Endothelial cell of hepatic sinusoid (primary cell): ENCODE measurements around the gene SLC25A1.
"Not testable (repeated sequence)": the region's sequence is repeated elsewhere in the genome, so short reads cannot be mapped to it uniquely, and the experiment has no call there.

ENCODE experiments used
- in situ Hi-C: cut with HindIII; loops from 2 replicates; pipeline ENCODE4 v1.10.0; 2017; ENCODE audit warnings: low sequenced_read_pairs

The SLC25A1 gene

DNA sequence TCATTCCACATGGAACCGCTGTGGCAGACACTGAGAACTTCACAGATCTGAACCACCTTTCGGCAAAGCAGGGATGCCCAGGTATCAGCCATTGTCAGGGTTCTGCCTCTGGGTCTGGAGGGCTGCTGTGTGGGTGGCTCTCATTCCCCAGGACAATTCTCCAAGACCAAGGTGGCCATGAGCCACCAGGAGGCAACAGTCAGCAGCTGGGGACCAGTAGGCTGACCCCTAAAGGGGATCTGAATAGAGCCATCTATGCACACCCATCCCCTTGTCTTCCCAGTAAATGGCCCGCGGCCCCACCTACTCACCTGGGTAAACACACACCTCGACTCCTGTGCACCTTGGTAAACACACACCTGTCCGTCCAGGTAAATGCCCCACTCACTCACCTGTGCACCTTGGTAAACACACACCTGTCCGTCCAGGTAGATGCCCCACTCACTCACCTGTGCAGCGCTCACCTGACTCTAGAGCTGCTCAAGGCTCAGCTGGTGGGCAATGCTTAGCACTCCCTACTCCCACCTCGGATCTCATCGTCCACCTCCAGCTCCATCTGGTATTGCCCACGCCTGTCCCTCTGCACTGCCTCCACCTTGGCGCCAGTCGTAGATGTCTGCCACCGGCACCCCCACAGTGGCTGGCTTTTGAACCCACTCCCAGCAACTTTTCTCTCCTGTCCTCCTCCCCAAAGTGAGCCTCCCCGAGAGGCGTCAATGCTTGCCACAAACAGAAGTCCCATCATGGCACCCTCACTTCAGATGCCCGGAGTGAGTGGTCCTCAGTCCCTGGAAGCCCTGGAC is 10.2 kb downstream of the SLC25A1 start:
- in situ Hi-C loops: no loop called here

DNA sequence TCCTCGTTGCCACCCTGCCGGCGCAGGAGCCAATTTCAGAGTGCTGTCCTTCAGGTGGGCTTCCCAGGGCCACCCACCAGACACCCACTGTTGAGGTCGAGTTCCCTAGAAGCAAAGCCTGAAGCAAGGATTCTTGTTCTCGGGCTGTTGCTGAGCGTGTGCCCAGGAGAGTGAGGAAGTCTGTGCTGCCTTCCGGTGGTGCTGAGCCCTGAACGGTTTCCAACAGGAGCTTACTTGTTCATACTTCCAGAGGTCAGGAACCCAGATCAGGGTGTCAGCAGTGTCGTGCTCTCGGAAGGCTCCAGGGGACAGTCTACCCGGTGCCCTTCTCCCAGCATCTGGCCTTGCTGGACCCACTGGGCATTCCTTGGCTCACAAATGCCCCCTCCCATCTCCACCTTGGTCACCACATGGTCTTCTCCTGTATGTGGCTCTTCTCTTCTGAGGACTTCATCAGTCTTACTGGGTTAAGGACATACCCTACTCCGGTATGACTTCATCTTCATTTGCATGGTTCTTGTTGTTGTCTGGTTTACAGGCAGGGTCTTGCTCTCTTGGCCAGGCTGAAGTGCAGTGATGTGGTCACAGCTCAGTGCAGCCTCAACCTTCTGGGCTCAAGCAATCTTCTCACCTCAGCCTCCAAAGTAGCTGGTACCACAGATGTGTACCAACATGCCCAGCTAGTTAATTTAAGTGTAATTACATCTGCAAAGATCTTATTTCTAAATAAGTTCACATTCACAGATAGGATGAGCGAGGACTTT is 11.2 kb downstream of the SLC25A1 start:
- in situ Hi-C loops: no loop called here

DNA sequence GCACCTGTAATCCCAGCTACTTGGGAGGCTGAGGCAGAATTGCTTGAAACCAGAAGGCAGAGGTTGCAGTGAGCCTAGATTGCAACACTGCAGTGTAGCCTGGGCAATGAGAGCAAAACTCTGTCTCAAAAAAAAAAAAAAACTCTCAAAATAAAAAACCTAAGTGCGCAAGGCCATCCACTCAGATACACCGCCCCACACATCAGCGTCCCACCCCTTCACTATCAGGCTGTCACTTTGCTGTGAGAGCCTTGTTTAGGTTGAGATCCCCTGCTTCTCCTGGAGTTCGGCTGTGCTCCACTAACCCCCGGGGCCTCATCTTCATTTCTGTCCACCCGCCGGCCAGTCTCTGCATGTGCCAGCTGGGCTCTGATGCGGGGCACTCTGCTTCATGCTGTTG is 12.1 kb downstream of the SLC25A1 start:
- in situ Hi-C loops: no loop called here

DNA sequence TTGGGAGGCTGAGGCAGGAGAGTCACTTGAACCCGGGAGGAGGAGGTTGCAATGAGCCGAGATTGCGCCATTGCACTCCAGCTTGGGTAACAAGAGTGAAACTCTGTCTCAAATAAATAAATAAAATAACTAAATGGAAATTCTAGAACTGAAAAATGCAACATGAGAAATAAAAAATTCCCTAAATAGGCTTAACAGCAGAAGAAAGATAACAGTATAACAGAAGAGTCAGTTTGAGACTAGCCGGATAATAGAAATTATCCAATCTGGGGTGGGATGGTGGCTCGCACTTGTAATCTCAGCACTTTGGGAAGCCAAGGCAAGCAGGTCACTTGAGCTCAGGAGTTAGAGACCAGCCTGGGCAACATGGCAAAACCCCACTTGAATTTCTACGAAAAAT is 14.1 kb downstream of the SLC25A1 start:
- in situ Hi-C loops: no loop called here

DNA sequence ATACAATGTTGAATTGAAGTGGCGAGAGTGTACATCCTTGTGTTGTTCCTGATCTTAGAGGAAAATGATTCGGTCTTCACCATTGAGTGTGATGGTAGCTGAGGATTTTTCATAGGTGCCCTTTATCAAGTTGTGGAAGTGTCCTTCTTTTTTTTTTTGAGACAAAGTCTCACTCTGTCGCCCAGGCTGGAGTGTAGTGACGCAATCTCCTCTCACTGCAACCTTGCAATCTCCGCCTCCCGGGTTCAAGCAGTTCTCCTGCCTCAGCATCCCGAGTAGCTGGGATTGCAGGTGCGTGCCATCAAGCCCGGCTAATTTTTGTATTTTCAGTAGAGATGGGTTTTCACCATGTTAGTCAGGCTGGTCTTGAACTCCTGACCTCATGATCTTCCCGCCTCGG is 19.9 kb downstream of the SLC25A1 start:
- in situ Hi-C loops: not testable (repeated sequence)

DNA sequence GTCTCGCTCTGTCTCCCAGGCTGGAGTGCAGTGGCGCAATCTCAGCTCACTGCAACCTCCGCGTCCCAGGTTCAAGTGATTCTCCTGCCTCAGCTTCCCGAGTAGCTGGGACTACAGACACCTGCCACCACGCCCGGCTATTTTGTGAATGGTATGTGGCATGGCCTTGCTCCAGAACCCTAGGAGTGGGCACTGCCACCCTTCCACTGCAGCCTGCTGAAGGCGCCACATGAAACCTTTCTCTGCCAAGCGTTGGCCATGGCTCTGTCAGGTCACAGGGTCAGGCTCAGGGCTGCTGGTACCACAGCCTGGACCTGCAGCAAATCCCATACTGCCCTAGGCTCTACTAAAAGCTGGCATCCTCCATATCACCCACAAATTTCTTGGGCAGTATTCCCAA is 22.4 kb downstream of the SLC25A1 start:
- in situ Hi-C loops: not testable (repeated sequence)

DNA sequence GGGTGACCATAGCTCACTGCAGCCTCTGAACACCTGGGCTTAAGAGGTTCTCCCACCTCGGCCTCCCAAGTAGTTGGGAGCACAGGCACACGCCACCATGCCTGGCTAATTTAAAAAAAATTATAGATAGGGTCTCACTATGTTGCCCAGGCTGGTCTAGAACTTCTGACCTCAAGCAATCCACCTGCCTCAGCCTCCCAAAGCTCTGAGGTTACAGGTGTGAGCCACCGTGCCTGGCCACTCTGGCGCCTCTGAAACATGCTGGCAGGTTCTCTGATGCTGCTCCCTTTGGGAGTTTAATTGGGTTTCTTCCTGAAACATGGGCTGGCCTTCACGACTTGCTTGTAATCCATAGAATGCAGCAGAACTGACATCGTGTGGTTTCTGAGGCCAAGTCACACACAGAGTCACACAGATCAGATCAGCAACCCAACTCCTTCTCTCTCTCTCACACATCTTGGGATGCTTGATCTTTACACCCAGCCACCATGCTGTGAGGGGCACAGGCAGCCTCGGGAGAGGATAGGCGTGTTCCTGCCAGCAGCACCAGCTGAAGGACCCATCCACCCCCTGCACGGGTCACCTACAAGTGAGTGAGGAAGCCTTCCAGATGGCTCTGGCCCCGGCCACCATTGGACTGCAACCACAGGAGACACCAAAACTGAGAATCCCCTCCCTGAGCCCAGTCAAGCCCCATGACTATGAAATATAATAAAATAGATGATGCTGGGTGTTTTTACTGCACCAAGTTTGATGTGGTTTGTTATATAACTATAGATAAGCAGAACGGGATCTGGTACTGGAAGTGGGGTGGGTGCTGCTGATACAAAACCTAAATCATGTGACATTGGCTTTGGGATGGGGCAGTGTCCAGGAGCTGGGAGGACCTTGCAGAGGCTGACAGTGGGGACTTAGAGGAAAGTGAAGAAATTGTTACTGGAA is 25.3 kb downstream of the SLC25A1 start:
- in situ Hi-C loops: no loop called here

DNA sequence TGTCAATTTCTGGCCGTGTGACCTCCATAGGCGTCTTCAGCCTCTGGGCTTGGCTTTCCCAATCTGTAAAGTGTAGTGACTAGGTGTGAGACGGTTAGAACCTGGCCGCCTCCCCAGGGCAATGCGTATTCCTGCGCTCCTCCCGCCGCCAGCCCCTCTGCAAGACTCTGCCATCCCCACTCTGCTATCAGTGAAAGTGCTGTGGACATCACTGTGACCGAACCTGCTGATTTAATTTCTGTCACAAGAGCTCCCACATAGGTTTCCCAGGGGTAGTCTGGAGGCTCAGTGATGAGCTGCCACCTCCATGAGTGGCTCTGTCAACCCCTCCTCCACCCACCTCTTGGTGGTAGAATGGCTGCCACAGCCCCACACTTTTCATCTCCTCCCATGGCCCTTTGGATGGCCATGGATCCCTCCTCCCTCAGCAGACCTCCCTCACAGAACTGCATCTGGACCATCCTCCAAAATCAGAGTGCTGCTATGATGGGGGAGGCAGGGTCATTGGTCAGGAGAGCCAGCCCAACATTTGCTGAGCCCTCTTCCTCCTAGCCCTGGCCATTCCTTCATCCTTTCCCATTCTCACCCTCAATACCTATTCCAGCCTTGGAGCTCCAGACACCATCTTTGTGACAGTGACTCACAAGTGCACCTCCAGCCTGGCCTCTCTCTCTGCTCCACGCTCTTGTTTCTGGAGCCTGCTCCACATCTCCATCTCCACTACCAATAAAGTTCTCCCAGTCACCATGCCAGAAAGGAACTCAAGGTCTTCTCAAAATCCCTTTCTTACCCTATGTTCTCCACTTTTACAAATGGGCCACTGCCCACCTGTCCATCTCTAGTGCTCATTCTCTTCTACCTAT is 27.0 kb downstream of the SLC25A1 start:
- in situ Hi-C loops: no loop called here

DNA sequence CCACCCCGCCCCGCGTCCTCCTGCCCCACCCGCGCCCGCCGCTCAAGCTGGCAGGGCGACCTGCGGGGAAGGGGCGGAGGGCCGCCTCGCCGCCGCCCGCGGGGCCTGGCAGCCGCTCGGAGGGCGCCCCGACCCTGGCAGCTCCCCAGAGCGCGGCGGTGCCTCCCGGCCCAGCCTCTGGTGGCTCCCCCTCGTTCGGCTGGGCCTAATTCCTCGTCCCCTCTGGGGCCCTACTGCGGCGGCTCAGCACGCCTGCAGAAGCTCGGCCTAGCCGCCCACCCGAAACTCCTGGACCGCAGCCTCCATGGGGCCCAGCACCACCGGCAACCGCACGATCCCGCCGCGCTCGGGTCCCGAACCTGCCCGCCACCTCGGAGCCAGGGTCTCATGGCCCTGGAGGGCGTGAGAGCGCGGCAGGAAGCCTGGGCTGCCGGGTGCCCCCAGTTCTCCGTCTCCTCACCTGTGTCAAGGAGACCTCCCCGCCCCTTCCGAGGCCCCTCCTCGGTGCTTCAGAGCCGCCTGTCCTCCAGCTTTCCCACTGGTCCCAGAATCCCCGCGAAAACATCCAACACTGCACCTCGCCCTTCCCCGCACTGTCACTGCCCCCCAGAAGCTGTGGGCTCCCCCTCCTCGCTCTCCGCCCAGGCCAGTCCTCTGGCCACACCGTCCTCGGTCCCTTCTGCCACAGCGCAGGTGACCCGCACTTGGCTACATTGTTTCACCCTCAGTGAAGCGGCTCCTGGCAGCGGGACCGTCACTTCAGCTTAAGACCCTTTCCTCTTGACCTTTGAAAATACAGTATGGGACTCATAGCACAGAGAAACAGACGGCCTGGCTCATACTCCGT is 27.8 kb downstream of the SLC25A1 start:
- in situ Hi-C loops: no loop called here

DNA sequence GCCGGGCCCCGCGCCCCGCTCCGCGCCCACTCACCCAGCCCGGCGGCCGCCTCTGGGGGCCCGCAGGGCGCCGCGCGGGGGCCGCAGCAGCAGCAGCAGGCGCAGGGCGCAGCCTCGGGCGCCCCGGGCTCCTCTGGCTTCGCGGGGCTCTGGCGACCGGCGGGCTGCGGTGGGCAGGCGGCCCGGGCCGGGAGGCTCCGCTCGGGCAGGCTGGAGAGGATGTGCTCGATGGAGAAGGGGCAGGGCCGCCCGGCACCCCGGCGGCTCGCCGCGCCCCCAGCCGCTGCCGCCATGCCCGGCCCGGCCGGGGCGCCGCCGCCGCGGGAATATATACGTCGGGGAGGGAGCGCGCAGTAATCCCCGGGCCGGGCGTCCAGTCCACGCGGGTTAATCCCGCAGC is 28.5 kb downstream of the SLC25A1 start, which contains the start of gene GSC2:
Gene GSC2 (minus strand): TSS at position 302 of the 400 bp plus-strand sequence. CDS start 9 bp downstream, at position 293.
- in situ Hi-C loops: no loop called here

DNA sequence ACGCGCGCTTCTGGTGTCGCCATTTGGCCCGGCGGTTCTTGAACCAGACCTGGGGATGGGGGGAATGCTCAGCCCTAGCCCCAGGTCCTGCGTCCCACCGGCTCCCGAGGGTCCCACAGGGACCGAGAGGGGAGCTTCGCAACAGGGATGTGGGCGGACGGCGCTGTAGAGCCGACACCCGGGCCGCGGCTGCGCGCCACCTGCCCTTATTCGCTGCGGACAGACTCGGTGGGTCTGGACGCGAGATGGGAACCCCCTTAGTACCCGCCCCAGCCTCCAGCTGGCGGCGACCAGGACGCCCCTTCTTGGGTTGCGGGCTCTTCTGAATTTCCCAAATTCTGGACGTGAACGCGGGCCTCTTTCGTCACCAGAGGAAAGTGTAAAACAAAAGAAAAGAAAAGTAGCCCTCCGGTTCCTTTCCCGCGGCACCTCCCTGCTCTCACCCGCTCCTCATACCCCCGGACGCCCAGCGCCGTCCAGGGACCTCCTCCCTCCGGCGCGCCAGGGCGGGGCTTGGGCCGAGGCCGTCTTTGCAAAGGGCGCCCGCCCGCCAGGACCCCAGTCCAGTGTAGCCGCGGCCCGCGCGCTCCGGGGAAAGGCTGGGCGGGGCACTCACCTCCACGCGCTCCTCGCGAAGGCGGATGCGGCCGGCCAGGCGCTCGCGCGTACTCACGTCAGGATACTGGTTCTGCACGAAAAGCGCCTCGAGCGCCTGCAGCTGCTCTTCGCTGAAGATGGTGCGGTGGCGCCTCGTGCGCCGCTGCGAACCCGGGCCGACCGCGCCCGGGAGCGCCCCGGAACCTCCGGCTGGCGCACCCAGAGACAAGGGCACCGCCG is 29.3 kb downstream of the SLC25A1 start:
- in situ Hi-C loops: no loop called here

DNA sequence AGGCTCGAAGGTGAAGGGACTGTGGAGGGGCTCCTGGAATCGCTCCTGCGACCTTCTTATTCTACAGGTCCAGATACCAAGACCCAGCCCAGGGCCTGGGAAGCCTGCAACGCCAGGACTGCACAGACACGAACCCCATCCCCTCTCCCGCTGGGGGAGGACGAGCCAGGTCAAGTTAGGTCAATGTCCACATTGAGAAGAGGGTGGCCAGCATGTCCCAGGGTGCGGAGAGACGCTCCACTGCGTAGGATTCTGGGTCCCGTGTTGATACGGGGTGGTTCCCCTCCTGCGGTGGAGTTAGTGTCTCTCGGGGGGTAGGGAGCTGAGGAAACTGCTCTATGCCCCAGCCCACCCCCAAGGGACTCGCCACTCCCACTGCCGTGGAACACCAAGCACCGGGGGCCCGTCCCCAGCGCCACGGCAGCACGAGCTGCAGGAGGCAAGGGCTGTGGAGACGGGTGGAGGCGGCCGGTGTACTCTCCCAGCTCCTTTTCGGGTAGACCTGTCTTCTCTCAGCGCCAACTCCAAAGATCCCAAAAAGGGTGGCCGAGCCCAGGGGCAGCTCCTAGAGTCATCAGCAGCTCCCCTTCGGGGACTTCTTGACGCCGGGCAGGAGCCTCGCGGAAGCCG is 30.0 kb downstream of the SLC25A1 start:
- in situ Hi-C loops: no loop called here

DNA sequence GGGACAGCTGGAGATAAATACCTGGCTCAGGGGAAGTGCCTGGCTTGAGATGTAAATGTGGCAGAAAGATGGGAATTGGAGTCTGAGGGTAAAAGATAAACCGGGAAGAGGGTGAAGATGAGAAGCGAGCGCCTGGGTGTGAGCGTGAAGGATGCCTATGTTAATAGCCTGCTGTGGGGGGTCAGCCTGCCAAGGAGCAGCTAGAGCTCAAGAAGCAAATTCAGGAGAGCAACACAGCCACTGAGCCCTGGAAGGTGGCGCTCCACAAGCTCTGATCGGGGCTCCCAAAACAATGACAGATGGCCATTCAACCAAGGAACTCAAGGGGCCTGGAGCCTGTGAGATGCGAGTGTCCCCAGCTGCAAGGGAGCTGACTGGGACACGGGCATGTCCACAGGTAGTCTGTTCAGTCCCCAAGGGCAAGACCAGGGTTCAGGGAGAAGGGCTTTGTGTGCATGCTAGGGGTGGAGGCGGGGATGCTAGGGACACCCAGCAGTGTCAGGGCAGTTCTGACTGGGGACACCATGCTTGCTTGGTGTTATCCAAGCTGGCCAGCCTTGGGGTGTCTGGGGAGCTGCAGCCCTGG is 31.2 kb downstream of the SLC25A1 start:
- in situ Hi-C loops: no loop called here

DNA sequence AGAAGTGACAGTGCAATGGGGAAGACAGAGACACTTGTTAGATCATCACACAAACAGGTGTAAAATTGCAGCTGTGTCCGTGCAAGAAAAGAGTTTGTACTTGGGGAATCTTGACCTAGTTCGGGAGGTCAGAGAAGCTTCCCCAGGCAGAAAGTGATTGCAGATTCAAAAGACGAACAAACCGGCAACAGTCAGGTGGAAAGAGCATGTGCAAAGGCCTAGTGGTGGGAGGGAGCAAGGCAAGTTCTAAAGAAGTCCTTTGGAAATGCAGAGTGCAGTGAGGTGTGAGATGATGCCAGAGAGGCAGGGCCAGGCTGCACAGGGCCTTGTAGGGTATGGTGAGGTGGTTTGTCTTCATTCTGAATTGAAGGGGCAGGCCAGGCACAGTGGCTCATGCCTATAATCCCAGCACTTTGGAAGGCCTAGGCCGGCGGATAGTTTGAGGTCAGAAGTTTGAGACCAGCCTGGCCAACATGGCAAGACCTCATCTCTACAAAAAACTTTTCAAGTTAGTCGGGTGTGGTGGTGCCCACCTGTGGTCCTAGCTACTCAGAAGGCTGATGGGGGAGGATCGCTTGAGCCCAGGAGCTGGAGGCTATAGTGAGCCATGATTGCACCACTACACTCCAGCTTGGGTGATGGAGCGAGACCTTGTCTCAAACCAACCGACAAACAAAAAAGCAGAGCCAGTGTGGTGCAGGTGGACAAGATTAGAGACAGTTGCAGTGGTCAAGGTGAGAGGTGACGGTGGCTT is 32.1 kb downstream of the SLC25A1 start:
- in situ Hi-C loops: no loop called here

DNA sequence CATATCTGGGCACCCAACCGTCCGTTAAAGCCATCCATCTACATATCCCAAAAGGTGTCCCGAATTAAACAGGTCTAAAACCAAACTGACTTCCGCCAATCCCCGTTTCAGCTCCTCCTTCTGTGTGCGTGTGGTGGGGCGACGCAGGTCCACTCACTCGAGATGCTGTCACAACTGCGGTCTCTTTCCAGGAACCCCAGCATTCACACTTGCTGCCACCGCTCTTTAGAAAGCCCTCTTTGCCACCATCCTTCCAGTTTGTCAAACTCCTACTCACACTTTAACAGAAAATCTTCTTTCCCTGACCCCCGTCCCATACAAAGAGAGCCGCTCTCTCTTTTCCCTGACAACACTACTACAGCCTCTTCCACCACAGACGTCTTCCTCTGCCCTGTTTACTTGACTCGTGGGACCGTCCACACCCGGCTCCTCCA is 34.6 kb downstream of the SLC25A1 start:
- in situ Hi-C loops: no loop called here

DNA sequence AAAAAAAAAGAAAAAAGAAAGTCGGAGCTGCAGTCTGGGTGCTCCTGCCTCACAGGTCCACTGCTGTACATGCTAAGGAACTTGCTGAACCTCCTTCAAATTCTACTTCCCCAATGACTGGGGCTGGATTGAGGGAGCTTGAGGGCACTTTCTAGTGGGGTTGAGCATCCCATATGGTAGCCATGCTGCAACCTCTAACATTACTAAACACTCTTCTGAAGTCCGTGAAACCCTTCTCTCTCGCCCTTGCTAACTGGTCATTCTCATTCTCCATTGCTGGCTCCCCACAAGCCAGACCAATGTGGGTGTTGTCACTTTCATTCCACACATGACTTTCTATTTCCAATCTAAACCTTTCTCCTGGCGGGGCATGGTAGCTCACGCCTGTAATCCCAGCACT is 35.3 kb downstream of the SLC25A1 start:
- in situ Hi-C loops: no loop called here

DNA sequence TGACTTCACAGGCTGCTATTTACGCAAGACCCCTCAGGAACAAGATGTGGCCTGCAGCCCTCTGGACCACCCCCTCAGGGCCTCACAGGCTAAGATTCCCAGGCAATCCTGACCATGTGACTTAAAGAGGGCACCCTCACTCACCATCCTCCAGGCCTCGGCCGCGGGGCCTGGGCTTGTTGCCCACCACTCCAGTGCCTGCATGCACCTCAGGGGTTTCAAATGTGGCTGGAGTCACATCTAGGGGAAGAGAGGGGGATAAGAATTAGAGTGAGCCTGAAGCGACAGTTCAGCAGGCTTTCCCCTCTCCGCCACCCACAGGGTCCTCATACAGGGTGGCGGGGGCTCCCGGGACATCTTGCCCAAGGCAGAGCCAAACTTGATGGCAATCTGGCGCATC is 36.1 kb downstream of the SLC25A1 start:
- in situ Hi-C loops: no loop called here
